Mesendoderm (in vitro differentiated cells): ENCODE results near the gene SMIM5.

Experiments
- DNase-seq: peaks from one replicate; pipeline ENCODE4 v3.0.0; 2013
- H2AK5ac ChIP-seq: 2 replicates; pipeline ENCODE4 v1.6.1; 2013; ENCODE audit warnings: low read length, inconsistent platforms
- H2BK120ac ChIP-seq: 2 replicates; pipeline ENCODE4 v1.6.1; 2013; ENCODE audit warnings: low read depth, mild to moderate bottlenecking, low read length, moderate library complexity, mixed read lengths
- H2BK15ac ChIP-seq: replicated peaks from 2 replicates; pipeline ENCODE4 v1.6.1; 2013; ENCODE audit warnings: low read depth, mild to moderate bottlenecking, moderate library complexity
- H2BK5ac ChIP-seq: 2 replicates; pipeline ENCODE4 v1.6.1; 2013; ENCODE audit warnings: low read length, inconsistent platforms
- H3K18ac ChIP-seq: 2 replicates; pipeline ENCODE4 v1.6.1; 2013; ENCODE audit warnings: mild to moderate bottlenecking, low read length, mixed read lengths
- H3K23ac ChIP-seq: one replicate; pipeline ENCODE4 v1.6.1; 2013; ENCODE audit warnings: low read length
- H3K27ac ChIP-seq: 2 replicates; pipeline ENCODE4 v1.5.1; 2013; ENCODE audit warnings: low read depth, mild to moderate bottlenecking, inconsistent platforms, low read length, moderate library complexity
- H3K27me3 ChIP-seq: 2 replicates; pipeline ENCODE4 v1.6.1; 2013; ENCODE audit warnings: low read length, control low read depth, mild to moderate bottlenecking, inconsistent platforms; ENCODE audit not compliant: insufficient read depth, poor library complexity
- H3K36me3 ChIP-seq: 2 replicates; pipeline ENCODE4 v1.6.1; 2013; ENCODE audit warnings: low read length, inconsistent platforms; ENCODE audit not compliant: control insufficient read depth, insufficient read depth
- H3K4ac ChIP-seq: one replicate; pipeline ENCODE4 v1.6.1; 2013; ENCODE audit warnings: low read depth, mild to moderate bottlenecking, low read length, moderate library complexity
- H3K4me1 ChIP-seq: 2 replicates; pipeline ENCODE4 v1.6.1; 2013; ENCODE audit warnings: low read depth, low read length, inconsistent platforms; ENCODE audit not compliant: control insufficient read depth
- H3K4me2 ChIP-seq: 2 replicates; pipeline ENCODE4 v1.6.1; 2013; ENCODE audit warnings: low read length
- H3K4me3 ChIP-seq: 2 replicates; pipeline ENCODE4 v1.5.1; 2013; ENCODE audit warnings: mild to moderate bottlenecking, low read length
- H3K56ac ChIP-seq: one replicate; pipeline ENCODE4 v1.6.1; 2013; ENCODE audit warnings: low read length
- H3K79me1 ChIP-seq: 2 replicates; pipeline ENCODE4 v1.6.1; 2013; ENCODE audit warnings: low read length, inconsistent platforms
- H3K79me2 ChIP-seq: 2 replicates; pipeline ENCODE4 v1.6.1; 2013; ENCODE audit warnings: mild to moderate bottlenecking, low read length; ENCODE audit not compliant: control insufficient read depth, insufficient read depth
- H3K9ac ChIP-seq: 2 replicates; pipeline ENCODE4 v1.6.1; 2013; ENCODE audit warnings: low read length, inconsistent platforms
- H4K5ac ChIP-seq: one replicate; pipeline ENCODE4 v1.6.1; 2013; ENCODE audit warnings: low read length
- H4K8ac ChIP-seq: one replicate; pipeline ENCODE4 v1.6.1; 2013; ENCODE audit warnings: low read depth, mild to moderate bottlenecking, control low read depth, low read length, moderate library complexity
- WGBS: extraction: QIAGEN DNeasy Blood & Tissue Kit; methylation state at CpG from one replicate; pipeline ENCODE4 v1.1.7; 2013; ENCODE audit warnings: low lambda C conversion rate, missing lambda C conversion rate; ENCODE audit not compliant: insufficient coverage; ENCODE audit errors: extremely low coverage; 5-methylcytosine and 5-hydroxymethylcytosine counted together

The SMIM5 gene

GRCh38 chr17:75668489-75668888 is 35.3 kb downstream of the SMIM5 start:
- Histone ChIP-seq H3K36me3 (no peaks in the 10 kb centered on the region), H3K56ac (no peak overlapping the region), H3K18ac (no peak overlapping the region), H3K79me1 (peaks cover 9% of the 10 kb centered on the region), H2AK5ac (no peak overlapping the region), H3K9ac (peak overlapping the region; percentile 18), H4K8ac (no peak overlapping the region), H4K5ac (no peak overlapping the region), H3K4me1 (no peaks in the 10 kb centered on the region), H3K27me3 (no peaks in the 10 kb centered on the region), H3K4ac (no peak overlapping the region), H3K4me3 (no peak overlapping the region), H2BK5ac (no peak overlapping the region), H2BK15ac (no peak overlapping the region), H3K23ac (no peak overlapping the region), H3K4me2 (no peak overlapping the region), H3K27ac (no peak overlapping the region), H3K79me2 (peaks cover 27% of the 10 kb centered on the region), H2BK120ac (no peak overlapping the region)
- no peak for DNase-seq
- no CpG with 5 or more reads among the region's 4 CpGs for WGBS

DNA sequence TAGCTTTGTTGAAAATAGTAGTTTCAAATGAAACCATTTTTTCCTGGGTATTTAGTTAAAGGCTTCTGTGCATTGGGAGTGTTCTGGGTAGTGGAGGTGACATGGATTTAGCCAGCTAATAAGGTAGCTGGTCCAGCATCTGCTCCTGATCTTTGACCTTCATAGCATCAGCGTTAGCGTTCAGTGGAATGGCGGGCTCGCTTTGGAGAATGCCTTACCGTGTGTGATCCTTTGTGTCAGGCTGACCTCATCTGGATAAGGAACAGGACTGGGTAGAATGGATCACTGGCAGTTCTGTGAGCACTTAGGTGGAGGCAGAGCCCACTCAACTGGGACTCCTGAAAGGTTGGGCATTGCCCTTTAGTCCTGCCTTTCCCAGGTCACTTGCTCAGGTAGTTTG is 37.6 kb downstream of the SMIM5 start:
- Histone ChIP-seq H2BK5ac (no peak overlapping the region), H3K4me1 (no peaks in the 10 kb centered on the region), H3K36me3 (no peaks in the 10 kb centered on the region), H2AK5ac (no peak overlapping the region), H3K23ac (no peak overlapping the region), H2BK15ac (no peak overlapping the region), H3K4me2 (no peak overlapping the region), H3K4me3 (no peak overlapping the region), H3K9ac (no peak overlapping the region), H3K79me1 (peaks cover 9% of the 10 kb centered on the region), H3K27me3 (no peaks in the 10 kb centered on the region), H3K27ac (no peak overlapping the region), H3K79me2 (peaks cover 27% of the 10 kb centered on the region), H2BK120ac (no peak overlapping the region), H3K4ac (no peak overlapping the region), H4K5ac (no peak overlapping the region), H4K8ac (no peak overlapping the region), H3K18ac (no peak overlapping the region), H3K56ac (no peak overlapping the region)
- no peak for DNase-seq
- WGBS: no CpG with 5 or more reads among the region's 5 CpGs

- Histone ChIP-seq H3K23ac (no peak overlapping the region), H3K56ac (no peak overlapping the region), H2BK15ac (no peak overlapping the region), H3K79me2 (peaks cover 27% of the 10 kb centered on the region), H3K79me1 (peaks cover 9% of the 10 kb centered on the region), H3K4ac (no peak overlapping the region), H2AK5ac (no peak overlapping the region), H3K36me3 (no peaks in the 10 kb centered on the region), H3K27ac (no peak overlapping the region), H4K8ac (no peak overlapping the region), H2BK5ac (no peak overlapping the region), H3K4me2 (no peak overlapping the region), H4K5ac (no peak overlapping the region), H3K27me3 (no peaks in the 10 kb centered on the region), H3K18ac (no peak overlapping the region), H3K9ac (no peak overlapping the region), H3K4me1 (no peaks in the 10 kb centered on the region), H2BK120ac (no peak overlapping the region), H3K4me3 (no peak overlapping the region)
- WGBS: no CpG with 5 or more reads among the region's 5 CpGs
- DNase-seq: no peak
These were observed 38.8 kb downstream of the SMIM5 start for GRCh38 chr17:75672011-75672410.

DNA sequence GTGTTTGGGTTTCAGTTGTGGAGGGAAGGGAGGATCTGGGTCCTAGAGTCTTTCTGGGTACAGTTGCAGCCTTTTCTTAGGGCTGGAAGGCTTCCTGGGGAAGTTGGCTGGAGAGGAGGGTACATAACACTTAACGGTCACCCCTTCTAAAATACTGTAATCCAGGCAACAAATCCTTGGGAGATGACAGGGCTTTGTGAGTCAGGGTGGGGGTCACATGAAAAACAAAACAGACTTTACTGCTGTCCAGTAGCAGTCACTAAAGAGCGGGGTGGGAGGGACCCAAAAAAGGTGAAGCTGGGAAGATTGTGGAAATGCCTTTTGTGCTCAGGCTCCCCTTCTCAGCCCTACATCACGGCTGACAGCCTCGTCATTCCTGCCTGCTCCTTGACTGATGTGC is 40.3 kb downstream of the SMIM5 start:
- Histone ChIP-seq H4K8ac (no peak overlapping the region), H3K36me3 (no peaks in the 10 kb centered on the region), H3K79me1 (peaks cover 7% of the 10 kb centered on the region), H3K27me3 (no peaks in the 10 kb centered on the region), H3K79me2 (peaks cover 14% of the 10 kb centered on the region), H2BK5ac (no peak overlapping the region), H3K4me1 (no peaks in the 10 kb centered on the region), H3K56ac (no peak overlapping the region), H2BK15ac (no peak overlapping the region), H4K5ac (no peak overlapping the region), H2BK120ac (no peak overlapping the region), H3K9ac (no peak overlapping the region), H3K4me3 (no peak overlapping the region), H3K18ac (no peak overlapping the region), H3K4me2 (no peak overlapping the region), H2AK5ac (no peak overlapping the region), H3K27ac (no peak overlapping the region), H3K4ac (no peak overlapping the region), H3K23ac (no peak overlapping the region)
- WGBS: no CpG with 5 or more reads among the region's 4 CpGs
- DNase-seq: no peak

GRCh38 chr17:75676461-75676860 is 43.2 kb downstream of the SMIM5 start:
- Histone ChIP-seq H4K5ac (no peak overlapping the region), H3K4me1 (no peaks in the 10 kb centered on the region), H2BK5ac (no peak overlapping the region), H3K36me3 (peaks cover 2% of the 10 kb centered on the region), H2BK15ac (no peak overlapping the region), H3K23ac (no peak overlapping the region), H3K27me3 (no peaks in the 10 kb centered on the region), H4K8ac (no peak overlapping the region), H2BK120ac (no peak overlapping the region), H3K9ac (no peak overlapping the region), H2AK5ac (no peak overlapping the region), H3K27ac (no peak overlapping the region), H3K79me2 (peaks cover 7% of the 10 kb centered on the region), H3K4me2 (no peak overlapping the region), H3K56ac (no peak overlapping the region), H3K18ac (no peak overlapping the region), H3K4me3 (no peak overlapping the region), H3K79me1 (peaks cover 10% of the 10 kb centered on the region), H3K4ac (no peak overlapping the region)
- WGBS: no CpG with 5 or more reads among the region's 3 CpGs
- no peak for DNase-seq

- Histone ChIP-seq H3K4me3 (no peak overlapping the region), H3K56ac (no peak overlapping the region), H3K23ac (no peak overlapping the region), H2BK5ac (no peak overlapping the region), H3K4me2 (no peak overlapping the region), H2AK5ac (no peak overlapping the region), H2BK15ac (no peak overlapping the region), H3K4ac (no peak overlapping the region), H3K27ac (no peak overlapping the region), H3K79me2 (peaks cover 22% of the 10 kb centered on the region), H3K27me3 (no peaks in the 10 kb centered on the region), H2BK120ac (no peak overlapping the region), H3K4me1 (no peaks in the 10 kb centered on the region), H3K9ac (no peak overlapping the region), H3K18ac (no peak overlapping the region), H3K79me1 (peaks cover 20% of the 10 kb centered on the region), H3K36me3 (peaks cover 2% of the 10 kb centered on the region), H4K8ac (no peak overlapping the region), H4K5ac (no peak overlapping the region)
- WGBS: no CpG with 5 or more reads among the region's 11 CpGs
- no peak for DNase-seq
These were observed 46.5 kb downstream of the SMIM5 start for GRCh38 chr17:75679706-75680211.
